ENCODE measurements around the gene IGSF21. TPM values are rescaled to one million over a fixed set of nuclear protein-coding genes. Genes with fewer than 3 reads are reported as not detected.

IGSF21 gene
- total and polyA plus RNA-seq, 2 donors (not counting 1 experiment from before 2014, with no cell fraction given), result not detected

- ATAC-seq (ENCODE audit: low read depth) (no peak), DNase-seq (no peak)
- H2AFZ ChIP-seq (ENCODE audit: insufficient read depth, low read depth, low read length, poor library complexity, severe bottlenecking), result no peak overlapping the region
- no peaks in the 10 kb centered on the region for H3K4me1 Mint-ChIP-seq
- no peak overlapping the region for H3K27ac ChIP-seq (ENCODE audit: low read length in 2 of 2)
- H3K9me3 ChIP-seq (ENCODE audit: control extremely low read depth in 1 of 3, control insufficient read depth in 2 of 3, insufficient read depth in 1 of 3, low read length in 2 of 3), result peaks cover 0 to 4% (median 0%) of the 10 kb centered on the region in 3 donors
- no peak overlapping the region for H3K9ac ChIP-seq (ENCODE audit: low read length)
- intact Hi-C loops (cut with micrococcal nuclease), result no loop called here
- no peaks in the 10 kb centered on the region for H4K20me1 ChIP-seq (ENCODE audit: control insufficient read depth, insufficient read depth, low read length, poor library complexity, severe bottlenecking)
- H3K4me3 Mint-ChIP-seq, result no peak overlapping the region
- H3K36me3 ChIP-seq (replicated peaks in 1 of 2; ENCODE audit: control extremely low read depth in 1 of 2, control insufficient read depth in 1 of 2, extremely low read depth in 1 of 2, insufficient read depth in 2 of 2, low read length in 1 of 2), result no peaks in the 10 kb centered on the region
- CTCF ChIA-PET, result no interaction called here
- peaks cover 0 to 2% (median 0%) of the 10 kb centered on the region in 4 experiments for H3K27me3 ChIP-seq (replicated peaks in 1 of 4; ENCODE audit: control extremely low read depth in 1 of 4, control insufficient read depth in 3 of 4, insufficient read depth in 4 of 4, low read length in 3 of 4)
- peaks cover 21% of the 10 kb centered on the region for H3K27me3 Mint-ChIP-seq
- no peak overlapping the region for H3K4me3 ChIP-seq (ENCODE audit: control extremely low read depth in 1 of 5, extremely low read depth in 1 of 5, insufficient read depth in 1 of 5, low read depth in 2 of 5, low read length in 4 of 5)
- no peaks in the 10 kb centered on the region for H3K4me1 ChIP-seq (ENCODE audit: control insufficient read depth in 2 of 2, insufficient read depth in 2 of 2, low read length in 2 of 2)
- no peaks in the 10 kb centered on the region for H3K79me2 ChIP-seq (ENCODE audit: control insufficient read depth, insufficient read depth, low read length)
- H3K27ac Mint-ChIP-seq, result no peak overlapping the region
- POLR2A ChIA-PET, result no interaction called here
- H3K9me3 Mint-ChIP-seq (ENCODE audit: insufficient read depth), result no peaks in the 10 kb centered on the region
- H3K4me2 ChIP-seq (replicated peaks; ENCODE audit: low read depth, low read length, poor library complexity, severe bottlenecking), result no peak overlapping the region
- no peak for TF ChIP-seq EZH2 (IDR thresholded peaks at IDR 0.05; ENCODE audit: borderline replicate concordance, insufficient read depth, low read depth, low read length, poor library complexity, severe bottlenecking)
- TF ChIP-seq, protein P1, sequence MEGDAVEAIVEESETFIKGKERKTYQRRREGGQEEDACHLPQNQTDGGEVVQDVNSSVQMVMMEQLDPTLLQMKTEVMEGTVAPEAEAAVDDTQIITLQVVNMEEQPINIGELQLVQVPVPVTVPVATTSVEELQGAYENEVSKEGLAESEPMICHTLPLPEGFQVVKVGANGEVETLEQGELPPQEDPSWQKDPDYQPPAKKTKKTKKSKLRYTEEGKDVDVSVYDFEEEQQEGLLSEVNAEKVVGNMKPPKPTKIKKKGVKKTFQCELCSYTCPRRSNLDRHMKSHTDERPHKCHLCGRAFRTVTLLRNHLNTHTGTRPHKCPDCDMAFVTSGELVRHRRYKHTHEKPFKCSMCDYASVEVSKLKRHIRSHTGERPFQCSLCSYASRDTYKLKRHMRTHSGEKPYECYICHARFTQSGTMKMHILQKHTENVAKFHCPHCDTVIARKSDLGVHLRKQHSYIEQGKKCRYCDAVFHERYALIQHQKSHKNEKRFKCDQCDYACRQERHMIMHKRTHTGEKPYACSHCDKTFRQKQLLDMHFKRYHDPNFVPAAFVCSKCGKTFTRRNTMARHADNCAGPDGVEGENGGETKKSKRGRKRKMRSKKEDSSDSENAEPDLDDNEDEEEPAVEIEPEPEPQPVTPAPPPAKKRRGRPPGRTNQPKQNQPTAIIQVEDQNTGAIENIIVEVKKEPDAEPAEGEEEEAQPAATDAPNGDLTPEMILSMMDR (IDR thresholded peaks at IDR 0.05), result no peak
- 54% methylated on average over 2 of the region's 3 CpGs for WGBS (ENCODE audit: insufficient coverage)
These were observed 296.9 kb downstream of the IGSF21 start for GRCh38 chr1:18404460-18404859.

DNA sequence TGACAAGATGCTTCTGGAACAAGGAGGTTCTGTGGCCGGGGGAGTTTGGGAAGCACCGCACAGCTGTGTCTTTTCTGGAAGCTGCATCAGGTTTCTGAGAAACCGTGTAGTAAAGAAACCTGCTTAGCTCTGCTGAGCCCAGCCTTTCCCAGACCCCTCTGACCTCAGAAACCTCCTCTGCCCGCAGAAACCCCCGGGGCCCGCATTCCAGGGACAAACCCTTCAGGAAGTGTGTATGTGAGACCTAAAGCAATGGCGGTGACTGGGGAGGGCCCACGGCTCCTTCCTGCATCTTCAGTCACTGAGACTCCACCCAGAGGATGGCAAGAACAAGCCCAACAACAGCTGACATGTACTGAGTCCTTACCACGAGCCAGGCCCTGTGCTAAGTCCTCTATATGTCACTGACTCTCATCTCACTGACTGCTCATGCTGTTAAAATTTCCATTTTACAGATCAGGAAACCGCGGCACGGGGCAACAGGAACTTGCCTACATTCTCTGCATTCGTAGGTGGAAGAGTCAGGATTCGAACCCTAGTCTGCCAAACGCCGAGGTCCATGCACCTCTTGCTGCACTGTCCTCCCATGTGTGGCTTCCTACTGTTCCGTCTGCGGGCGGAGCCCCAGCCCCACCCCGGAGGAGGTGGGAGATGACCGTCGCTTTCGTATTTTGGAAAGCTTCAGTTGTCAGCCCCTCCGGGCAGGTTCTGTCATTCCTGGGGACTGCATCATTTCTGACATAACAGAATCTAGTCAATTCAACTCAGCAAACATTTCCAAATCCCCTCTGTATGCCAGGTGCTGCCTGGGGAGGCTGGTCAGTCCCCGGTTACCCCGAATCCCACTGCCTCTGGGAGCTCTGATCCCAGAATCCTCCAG, 299.8 kb downstream of the IGSF21 start:
- H3K9me3 Mint-ChIP-seq (ENCODE audit: insufficient read depth), result peaks cover 8% of the 10 kb centered on the region
- ChIA-PET CTCF (no interaction called here), POLR2A (no interaction called here)
- intact Hi-C loops (cut with micrococcal nuclease), result no loop called here
- Histone ChIP-seq H3K36me3 (replicated peaks in 1 of 2; ENCODE audit: control extremely low read depth in 1 of 2, control insufficient read depth in 1 of 2, extremely low read depth in 1 of 2, insufficient read depth in 2 of 2, low read length in 1 of 2) (no peaks in the 10 kb centered on the region), H3K9me3 (ENCODE audit: control extremely low read depth in 1 of 3, control insufficient read depth in 2 of 3, insufficient read depth in 1 of 3, low read length in 2 of 3) (peaks cover 0 to 21% (median 7%) of the 10 kb centered on the region in 3 donors), H3K9ac (ENCODE audit: low read length) (no peak overlapping the region), H3K27ac (ENCODE audit: low read length in 2 of 2) (no peak overlapping the region), H2AFZ (ENCODE audit: insufficient read depth, low read depth, low read length, poor library complexity, severe bottlenecking) (no peak overlapping the region), H3K79me2 (ENCODE audit: control insufficient read depth, insufficient read depth, low read length) (no peaks in the 10 kb centered on the region), H4K20me1 (ENCODE audit: control insufficient read depth, insufficient read depth, low read length, poor library complexity, severe bottlenecking) (no peaks in the 10 kb centered on the region), H3K27me3 (replicated peaks in 1 of 4; ENCODE audit: control extremely low read depth in 1 of 4, control insufficient read depth in 3 of 4, insufficient read depth in 4 of 4, low read length in 3 of 4) (peaks cover 0 to 2% (median 0%) of the 10 kb centered on the region in 4 experiments), H3K4me1 (ENCODE audit: control insufficient read depth in 2 of 2, insufficient read depth in 2 of 2, low read length in 2 of 2) (no peaks in the 10 kb centered on the region), H3K4me2 (replicated peaks; ENCODE audit: low read depth, low read length, poor library complexity, severe bottlenecking) (no peak overlapping the region), H3K4me3 (ENCODE audit: control extremely low read depth in 1 of 5, extremely low read depth in 1 of 5, insufficient read depth in 1 of 5, low read depth in 2 of 5, low read length in 4 of 5) (no peak overlapping the region)
- ATAC-seq (ENCODE audit: low read depth), result no peak
- WGBS (ENCODE audit: insufficient coverage), result 84% methylated on average over 22 of the region's 26 CpGs
- H3K27me3 Mint-ChIP-seq, result peaks cover 12% of the 10 kb centered on the region
- no peak for DNase-seq
- TF ChIP-seq, protein P1 (IDR thresholded peaks at IDR 0.05), result no peak
- no peak for TF ChIP-seq EZH2 (IDR thresholded peaks at IDR 0.05; ENCODE audit: borderline replicate concordance, insufficient read depth, low read depth, low read length, poor library complexity, severe bottlenecking)
- H3K4me1 Mint-ChIP-seq, result no peaks in the 10 kb centered on the region
- no peak overlapping the region for H3K27ac Mint-ChIP-seq
- H3K4me3 Mint-ChIP-seq, result no peak overlapping the region
